Measurements from ENCODE around the gene EGFL6. TPM values are rescaled to one million over a fixed set of nuclear protein-coding genes. Genes with fewer than 3 reads are reported as not detected.
"Not testable (repeated sequence)": the region's sequence is repeated elsewhere in the genome, so short reads cannot be mapped to it uniquely, and the experiment has no call there.

EGFL6 gene
- total RNA-seq, 1 donor from 2014 or later = not detected

- intact Hi-C loops (cut with micrococcal nuclease) = no loop called here
- DNase-seq (no peak), ATAC-seq (no peak)
These were observed 18.5 kb downstream of the EGFL6 start for GRCh38 chrX:13587786-13588477.

GRCh38 chrX:13590207-13590606, 20.8 kb downstream of the EGFL6 start:
- no peak for ATAC-seq
- intact Hi-C loops (cut with micrococcal nuclease) = no loop called here
- DNase-seq = no peak

GRCh38 chrX:13590914-13591313, 21.5 kb downstream of the EGFL6 start:
- intact Hi-C loops (cut with micrococcal nuclease) = no loop called here
- ATAC-seq (no peak), DNase-seq (no peak)

- intact Hi-C loops (cut with micrococcal nuclease) = no loop called here
- ATAC-seq (no peak), DNase-seq (no peak)
These were observed 28.5 kb downstream of the EGFL6 start for GRCh38 chrX:13597874-13598273.

GRCh38 chrX:13598877-13599276, 29.5 kb downstream of the EGFL6 start:
- ATAC-seq (peak; percentile 31), DNase-seq (no peak)
- intact Hi-C loops (cut with micrococcal nuclease) = no loop called here

GRCh38 chrX:13599491-13599890, 30.1 kb downstream of the EGFL6 start:
- intact Hi-C loops (cut with micrococcal nuclease) = no loop called here
- ATAC-seq (peak; percentile 72), DNase-seq (no peak)

- DNase-seq = no peak
- no peak for ATAC-seq
- intact Hi-C loops (cut with micrococcal nuclease) = no loop called here
These were observed 36.2 kb downstream of the EGFL6 start for GRCh38 chrX:13605611-13606010.

GRCh38 chrX:13607331-13607995, 38.1 kb downstream of the EGFL6 start:
- no peak for DNase-seq
- intact Hi-C loops (cut with micrococcal nuclease) = no loop called here
- ATAC-seq = no peak

GRCh38 chrX:13607996-13608365, 38.6 kb downstream of the EGFL6 start:
- intact Hi-C loops (cut with micrococcal nuclease) = no loop called here
- ATAC-seq = no peak
- no peak for DNase-seq

- ATAC-seq (no peak), DNase-seq (no peak)
- intact Hi-C loops (cut with micrococcal nuclease) = no loop called here
These were observed 44.8 kb downstream of the EGFL6 start for GRCh38 chrX:13614154-13614553.

- DNase-seq = no peak
These were observed 50.8 kb downstream of the EGFL6 start for GRCh38 chrX:13620207-13620606.

GRCh38 chrX:13622401-13622964, 53.1 kb downstream of the EGFL6 start:
- intact Hi-C loops (cut with micrococcal nuclease) = no loop called here
- DNase-seq (no peak), ATAC-seq (no peak)

More at GRCh38 chrX:13620207-13620606, 50.8 kb downstream of the EGFL6 start:
- intact Hi-C loops (cut with micrococcal nuclease) = no loop called here
- ATAC-seq = no peak

GRCh38 chrX:13627306-13627705, 57.9 kb downstream of the EGFL6 start:
- ATAC-seq (no peak), DNase-seq (no peak)
- intact Hi-C loops (cut with micrococcal nuclease) = no loop called here

GRCh38 chrX:13637224-13637623, 67.8 kb downstream of the EGFL6 start:
- DNase-seq; ATAC-seq; intact Hi-C loops (cut with micrococcal nuclease): not testable (repeated sequence)

- intact Hi-C loops (cut with micrococcal nuclease) = no loop called here
- DNase-seq (no peak), ATAC-seq (no peak)
These were observed 68.6 kb downstream of the EGFL6 start for GRCh38 chrX:13638021-13638420.

GRCh38 chrX:13638826-13639225, 69.4 kb downstream of the EGFL6 start:
- intact Hi-C loops (cut with micrococcal nuclease) = no loop called here
- ATAC-seq (no peak), DNase-seq (no peak)

- intact Hi-C loops (cut with micrococcal nuclease) = loop anchor here (10.0 kb wide), 1 partner anchor 137 kb away; no protein-coding TSS in a partner anchor
- ATAC-seq, DNase-seq: not testable (repeated sequence)
These were observed 72.3 kb downstream of the EGFL6 start for GRCh38 chrX:13641684-13642083.

- no peak for DNase-seq
- intact Hi-C loops (cut with micrococcal nuclease) = loop anchor here (5.0 to 10.0 kb wide), 2 partner anchors 141 to 387 kb away; no protein-coding TSS in a partner anchor
- ATAC-seq = no peak
These were observed 76.2 kb downstream of the EGFL6 start for GRCh38 chrX:13645464-13646153.

GRCh38 chrX:13646154-13646549, 76.8 kb downstream of the EGFL6 start:
- DNase-seq (peak; percentile 57), ATAC-seq (peak; percentile 72)
- intact Hi-C loops (cut with micrococcal nuclease) = loop anchor here (5.0 to 10.0 kb wide), 2 partner anchors 141 to 386 kb away; no protein-coding TSS in a partner anchor

Data from left ventricle myocardium superior (tissue), 1 donor.